Uterus (tissue), 2 donors: ENCODE measurements around the gene PLEKHM2.

Experiments used
- POLR2A ChIP-seq, 2 donors: fragments of 450-650 bp; IDR thresholded peaks; one replicate each; pipeline ENCODE4 v1.6.1; 2016; ENCODE audit warnings: antibody characterized with exemption in 2 of 2, mild to moderate bottlenecking in 1 of 2, moderate library complexity in 1 of 2
- TF ChIP-seq, protein P1 (sequence below), 4 experiments: fragments of 200-600 bp in 2 of 4; fragments of 450-650 bp in 2 of 4; sonication (generic) in 2 of 4; IDR thresholded peaks; one replicate each; pipeline ENCODE4 v1.5.1; 2016 to 2019; ENCODE audit warnings: antibody characterized with exemption in 4 of 4, mild to moderate bottlenecking in 2 of 4, moderate library complexity in 1 of 4

DNA sequence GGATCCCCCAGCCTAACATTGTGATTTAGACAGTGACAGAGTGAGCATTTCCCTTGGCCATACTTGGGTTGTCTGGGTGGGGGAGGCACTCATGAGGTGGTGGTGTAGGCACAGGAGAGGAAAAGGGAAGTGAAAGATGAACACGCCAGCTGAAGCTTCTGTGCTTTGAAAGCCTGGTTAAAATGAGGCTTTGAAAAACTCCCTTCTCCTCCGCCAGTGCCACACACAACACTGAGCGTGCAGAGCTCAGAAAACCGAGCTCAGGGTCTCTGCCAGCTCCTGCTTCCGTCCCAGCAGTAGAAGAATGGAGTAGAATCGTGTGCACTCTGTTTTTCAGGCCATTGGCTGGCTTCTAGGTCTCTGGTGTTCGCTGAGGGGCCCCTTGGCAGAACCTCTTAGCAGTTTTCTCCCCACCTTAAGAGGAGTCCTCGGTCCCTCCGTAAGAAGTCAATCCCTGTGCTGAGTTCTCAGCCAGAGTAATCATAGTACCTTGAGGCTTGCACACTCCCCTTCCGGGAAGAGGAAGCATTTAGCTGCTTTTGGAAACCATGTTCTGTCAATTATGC, 12.9 kb downstream of the PLEKHM2 start:
- TF ChIP-seq, protein P1, sequence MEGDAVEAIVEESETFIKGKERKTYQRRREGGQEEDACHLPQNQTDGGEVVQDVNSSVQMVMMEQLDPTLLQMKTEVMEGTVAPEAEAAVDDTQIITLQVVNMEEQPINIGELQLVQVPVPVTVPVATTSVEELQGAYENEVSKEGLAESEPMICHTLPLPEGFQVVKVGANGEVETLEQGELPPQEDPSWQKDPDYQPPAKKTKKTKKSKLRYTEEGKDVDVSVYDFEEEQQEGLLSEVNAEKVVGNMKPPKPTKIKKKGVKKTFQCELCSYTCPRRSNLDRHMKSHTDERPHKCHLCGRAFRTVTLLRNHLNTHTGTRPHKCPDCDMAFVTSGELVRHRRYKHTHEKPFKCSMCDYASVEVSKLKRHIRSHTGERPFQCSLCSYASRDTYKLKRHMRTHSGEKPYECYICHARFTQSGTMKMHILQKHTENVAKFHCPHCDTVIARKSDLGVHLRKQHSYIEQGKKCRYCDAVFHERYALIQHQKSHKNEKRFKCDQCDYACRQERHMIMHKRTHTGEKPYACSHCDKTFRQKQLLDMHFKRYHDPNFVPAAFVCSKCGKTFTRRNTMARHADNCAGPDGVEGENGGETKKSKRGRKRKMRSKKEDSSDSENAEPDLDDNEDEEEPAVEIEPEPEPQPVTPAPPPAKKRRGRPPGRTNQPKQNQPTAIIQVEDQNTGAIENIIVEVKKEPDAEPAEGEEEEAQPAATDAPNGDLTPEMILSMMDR (IDR thresholded peaks at IDR 0.05) = no peak
- TF ChIP-seq POLR2A (IDR thresholded peaks at IDR 0.05) = no peak
